Measurements from ENCODE around the gene PLA2G2C.

Gene PLA2G2C

DNA sequence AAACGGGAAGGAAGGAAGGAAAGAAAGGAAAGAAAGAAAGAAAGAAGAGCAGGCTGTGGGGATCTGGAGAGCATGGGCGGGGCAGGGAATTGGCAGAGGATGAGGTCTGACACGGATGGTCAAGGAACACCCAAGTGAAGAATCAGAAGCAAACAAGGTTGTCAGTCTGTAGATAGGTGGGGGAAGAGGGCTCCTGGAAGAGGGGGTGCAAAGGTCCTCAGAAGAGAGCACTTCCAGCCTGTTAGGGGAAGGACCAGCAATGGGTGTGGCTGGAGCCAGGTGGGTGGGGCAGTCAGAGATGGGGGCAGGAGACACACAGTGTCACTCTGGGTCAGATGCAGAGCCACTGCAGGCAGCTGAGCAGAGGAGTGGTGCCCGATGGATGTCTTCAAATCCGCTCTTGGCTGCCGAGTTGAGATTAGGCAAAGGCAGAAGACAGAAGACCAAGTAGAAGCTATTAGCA is 11.0 kb upstream of the PLA2G2C start:
- peak; percentile 84 to 93 for DNase-seq
- no peak for TF ChIP-seq GATA1 (IDR thresholded peaks at IDR 0.05; ENCODE audit: low read depth, low read length)
- TF ChIP-seq POLR2A (IDR thresholded peaks at IDR 0.05; ENCODE audit: low read length): peak; percentile 22

DNA sequence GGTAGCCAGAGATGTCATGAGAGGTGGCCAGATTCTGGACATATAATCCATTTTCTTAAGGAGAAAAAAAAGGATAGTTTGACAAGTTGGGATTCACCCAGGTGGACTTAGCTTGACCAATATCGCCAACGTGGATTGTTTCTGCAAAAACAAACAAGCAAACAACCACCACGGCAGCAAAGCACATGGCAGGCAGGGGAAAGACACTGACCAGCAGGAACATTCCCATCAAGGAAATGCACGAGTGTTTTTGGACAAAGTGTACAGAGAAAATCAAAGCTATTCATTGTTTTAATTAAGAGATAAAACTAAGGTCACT is 9.1 kb upstream of the PLA2G2C start:
- no peak for TF ChIP-seq POLR2A (IDR thresholded peaks at IDR 0.05; ENCODE audit: low read length)
- TF ChIP-seq GATA1 (IDR thresholded peaks at IDR 0.05; ENCODE audit: low read depth, low read length): no peak
- no peak for DNase-seq

DNA sequence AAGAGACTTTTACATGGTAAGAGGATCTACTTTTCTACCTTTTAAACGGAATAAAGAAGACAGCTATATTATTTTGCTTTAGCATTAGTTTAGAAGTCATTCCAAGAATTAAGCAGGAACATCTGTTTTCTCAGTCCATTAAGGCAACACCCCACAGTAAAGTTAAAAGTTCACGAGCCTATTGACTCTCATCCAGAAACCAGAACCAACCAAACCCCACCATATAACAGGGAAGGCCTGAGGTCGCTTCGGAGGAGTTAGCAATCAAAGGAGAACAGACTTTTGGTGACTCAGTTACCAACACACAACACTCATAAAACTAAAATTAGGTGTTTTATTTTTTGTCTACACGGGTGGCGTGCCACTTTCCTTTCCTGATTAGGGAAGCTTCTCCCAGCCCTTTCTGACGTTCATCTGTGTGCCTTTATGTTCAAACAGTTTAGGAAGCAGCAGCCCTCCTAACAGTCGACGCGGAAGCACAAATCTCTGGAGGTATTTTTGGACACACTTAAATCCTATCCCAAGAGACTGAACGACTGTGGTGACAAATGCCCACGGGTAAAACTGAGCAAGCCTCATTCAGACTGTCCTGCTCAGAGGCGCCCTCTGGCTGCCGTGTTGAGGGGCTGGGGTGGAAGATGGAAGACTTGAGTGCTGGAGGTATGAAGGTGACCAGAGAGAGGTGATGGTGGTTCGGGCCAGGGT is 8.6 kb upstream of the PLA2G2C start:
- TF ChIP-seq POLR2A (IDR thresholded peaks at IDR 0.05; ENCODE audit: low read length): no peak
- DNase-seq: peak; percentile 76 to 80

DNA sequence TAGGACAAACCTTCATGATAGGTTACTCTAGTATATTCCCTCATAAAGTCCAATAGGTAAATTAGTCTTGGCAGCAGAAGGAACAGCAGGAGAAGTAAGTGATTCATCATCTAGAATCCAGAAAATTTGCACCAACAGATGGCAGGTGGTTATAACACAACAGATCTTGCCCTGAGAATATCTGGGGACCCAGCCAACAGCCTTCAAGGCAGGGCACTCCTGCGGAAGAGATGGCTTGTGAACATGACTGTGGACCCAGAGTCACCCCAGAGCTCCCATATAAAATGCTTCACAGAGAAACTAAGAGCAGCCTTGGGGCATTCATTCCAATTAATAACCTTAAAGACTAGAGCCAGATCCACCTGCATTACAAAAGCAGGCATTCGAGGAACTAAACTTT is 7.9 kb upstream of the PLA2G2C start:
- no peak for DNase-seq
- no peak for TF ChIP-seq POLR2A (IDR thresholded peaks at IDR 0.05; ENCODE audit: low read length)
- TF ChIP-seq GATA1 (IDR thresholded peaks at IDR 0.05; ENCODE audit: low read depth, low read length): no peak

DNA sequence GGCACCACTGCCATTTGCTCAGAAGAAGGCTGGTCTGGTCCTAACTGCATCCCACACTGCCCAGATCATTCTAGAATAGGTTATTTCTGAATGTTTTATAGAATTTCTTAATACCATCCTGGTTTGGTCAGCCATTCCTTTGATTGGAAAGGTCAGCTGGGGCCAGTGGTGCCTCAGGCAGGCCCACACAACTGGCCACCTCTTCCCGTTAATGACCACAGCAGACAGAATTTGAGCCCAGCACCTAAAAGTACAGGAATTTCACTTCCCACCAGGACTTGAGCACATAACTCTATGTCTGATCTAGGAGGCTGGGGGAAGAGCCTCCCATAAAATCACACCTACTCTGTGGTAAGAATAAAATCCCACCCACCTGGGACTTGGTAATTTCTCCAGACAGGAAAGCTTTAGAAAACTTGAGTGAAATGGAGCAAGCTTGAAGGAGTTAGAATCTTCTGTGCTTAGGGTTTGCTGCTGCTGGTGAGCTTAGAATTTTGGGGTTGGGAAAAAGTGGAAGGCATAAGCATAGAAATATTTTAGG is 6.6 kb upstream of the PLA2G2C start:
- no peak for DNase-seq
- TF ChIP-seq GATA1 (IDR thresholded peaks at IDR 0.05; ENCODE audit: low read depth, low read length) (no peak), POLR2A (IDR thresholded peaks at IDR 0.05; ENCODE audit: low read length) (no peak)

DNA sequence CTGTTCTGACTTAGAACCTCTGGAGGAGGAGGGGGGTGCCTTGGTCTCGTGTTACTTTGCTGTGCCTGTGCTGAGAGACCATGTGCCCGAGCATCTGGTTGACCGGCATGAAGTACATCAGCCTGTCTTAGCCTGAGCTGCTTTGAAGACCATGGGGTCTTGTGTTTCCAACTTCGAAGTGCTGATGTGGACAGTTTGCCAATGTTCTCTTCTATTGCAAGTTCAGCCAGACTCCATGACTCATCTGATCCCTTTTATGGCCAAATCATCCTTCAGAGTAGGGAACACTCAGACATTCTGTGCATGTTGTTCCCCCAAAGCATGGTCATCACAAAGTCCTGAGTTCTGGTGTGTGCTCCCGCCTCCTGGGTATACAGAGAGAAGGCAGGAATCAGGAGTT is 6.0 kb upstream of the PLA2G2C start:
- no peak for TF ChIP-seq GATA1 (IDR thresholded peaks at IDR 0.05; ENCODE audit: low read depth, low read length)
- no peak for TF ChIP-seq POLR2A (IDR thresholded peaks at IDR 0.05; ENCODE audit: low read length)
- DNase-seq: peak in 1 of 2 experiments; percentile 6

DNA sequence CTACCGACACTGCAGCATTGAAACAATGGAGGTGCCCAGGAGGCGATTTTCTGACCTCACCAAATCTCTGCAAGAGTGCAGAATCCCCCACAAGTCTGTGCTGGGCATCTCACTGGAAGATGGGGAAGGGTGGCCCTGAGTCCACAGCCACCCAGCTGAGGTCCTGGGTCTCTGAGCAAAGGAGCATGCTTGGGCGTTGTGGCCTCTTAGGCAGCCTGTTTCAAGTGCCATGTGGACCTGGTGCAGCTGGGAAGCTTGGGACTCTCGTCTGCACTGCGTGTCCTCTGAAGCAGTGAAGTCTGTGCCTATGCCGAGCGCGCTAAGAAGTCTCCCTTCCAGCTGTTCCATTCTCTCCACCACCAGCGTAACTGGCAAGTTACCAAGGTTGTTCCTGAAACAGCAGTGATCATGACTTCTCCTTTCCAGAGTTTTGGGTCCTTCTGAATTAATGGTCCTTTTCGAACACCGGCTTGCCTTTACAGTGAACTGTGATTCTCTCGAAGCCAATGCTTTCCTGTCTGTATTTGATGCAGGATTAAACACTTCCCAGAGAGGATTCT is 5.0 kb upstream of the PLA2G2C start:
- TF ChIP-seq POLR2A (IDR thresholded peaks at IDR 0.05; ENCODE audit: low read length) (no peak), GATA1 (IDR thresholded peaks at IDR 0.05; ENCODE audit: low read depth, low read length) (no peak)
- no peak for DNase-seq

DNA sequence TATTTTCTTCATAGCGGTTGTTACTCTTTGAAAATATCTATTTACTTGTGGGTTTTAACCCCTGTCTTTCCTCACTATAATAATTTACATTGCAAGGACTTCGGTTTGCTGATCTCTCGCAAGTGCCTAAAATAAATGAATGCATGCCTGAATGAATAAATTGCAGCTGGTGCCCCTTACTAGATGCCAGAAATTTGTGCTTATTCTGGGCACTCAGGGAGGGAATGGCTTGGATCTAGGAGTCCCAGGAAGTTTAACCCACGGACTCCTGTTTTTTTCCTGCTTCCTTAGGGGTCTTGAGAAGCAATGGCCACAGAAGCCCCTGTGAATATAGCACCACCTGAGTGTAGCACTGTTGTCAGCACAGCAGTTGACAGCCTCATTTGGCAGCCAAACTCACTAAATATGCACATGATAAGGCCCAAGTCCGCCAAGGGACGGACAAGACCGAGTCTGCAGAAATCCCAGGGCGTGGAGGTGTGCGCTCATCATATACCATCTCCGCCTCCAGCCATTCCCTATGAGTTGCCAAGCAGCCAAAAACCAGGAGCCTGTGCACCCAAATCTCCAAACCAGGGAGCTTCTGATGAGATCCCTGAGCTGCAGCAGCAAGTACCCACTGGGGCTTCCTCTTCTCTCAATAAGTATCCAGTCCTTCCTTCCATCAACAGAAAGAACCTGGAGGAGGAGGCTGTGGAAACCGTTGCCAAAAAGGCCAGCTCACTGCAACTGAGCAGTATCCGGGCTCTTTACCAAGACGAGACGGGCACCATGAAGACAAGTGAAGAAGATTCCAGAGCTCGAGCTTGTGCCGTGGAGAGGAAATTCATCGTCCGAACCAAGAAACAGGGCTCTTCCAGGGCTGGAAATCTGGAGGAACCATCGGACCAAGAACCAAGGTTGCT is 4.2 kb upstream of the PLA2G2C start:
- no peak for TF ChIP-seq POLR2A (IDR thresholded peaks at IDR 0.05; ENCODE audit: low read length)
- no peak for TF ChIP-seq GATA1 (IDR thresholded peaks at IDR 0.05; ENCODE audit: low read depth, low read length)
- DNase-seq: no peak

DNA sequence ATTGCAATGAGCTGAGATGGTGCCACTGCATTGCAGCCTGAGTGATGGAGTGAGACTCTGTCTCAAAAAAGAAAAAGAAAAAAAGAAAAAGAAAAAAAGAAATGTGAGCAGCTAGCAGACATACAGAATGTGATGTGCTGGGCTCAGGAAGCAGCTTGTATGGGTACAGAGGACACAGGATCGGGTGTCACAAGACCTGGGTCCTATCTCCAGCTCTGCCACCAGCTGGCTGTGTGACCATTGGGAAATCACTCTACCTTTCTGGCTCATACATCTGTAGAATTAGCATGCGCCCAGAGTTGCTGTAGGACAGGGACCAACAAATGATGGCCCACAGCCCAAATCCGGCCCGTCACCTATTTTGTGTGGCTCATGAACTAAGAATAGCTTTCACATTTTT is 3.3 kb upstream of the PLA2G2C start:
- TF ChIP-seq POLR2A (IDR thresholded peaks at IDR 0.05; ENCODE audit: low read length) (no peak), GATA1 (IDR thresholded peaks at IDR 0.05; ENCODE audit: low read depth, low read length) (no peak)
- DNase-seq: peak in 1 of 2 experiments; percentile 12

DNA sequence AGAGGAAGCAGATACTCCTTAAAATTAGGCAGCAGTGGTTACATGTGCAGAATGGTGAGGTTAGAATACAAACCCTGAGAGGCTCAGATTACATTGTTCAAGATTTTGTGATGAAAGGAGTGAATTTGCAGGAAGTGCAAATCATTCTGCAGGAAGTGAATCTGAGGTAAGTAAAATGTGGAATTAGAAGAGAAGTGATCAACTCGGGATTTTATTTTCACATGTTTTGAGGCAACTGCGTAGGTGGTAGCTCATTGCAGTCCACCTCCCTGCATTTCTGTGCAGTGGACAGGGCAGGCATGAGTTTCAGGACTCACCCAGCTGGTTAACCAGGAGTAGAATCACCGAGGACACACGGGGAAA is 2.1 kb upstream of the PLA2G2C start:
- TF ChIP-seq POLR2A (IDR thresholded peaks at IDR 0.05; ENCODE audit: low read length) (no peak), GATA1 (IDR thresholded peaks at IDR 0.05; ENCODE audit: low read depth, low read length) (no peak)
- DNase-seq: peak in 1 of 2 experiments; percentile 30

DNA sequence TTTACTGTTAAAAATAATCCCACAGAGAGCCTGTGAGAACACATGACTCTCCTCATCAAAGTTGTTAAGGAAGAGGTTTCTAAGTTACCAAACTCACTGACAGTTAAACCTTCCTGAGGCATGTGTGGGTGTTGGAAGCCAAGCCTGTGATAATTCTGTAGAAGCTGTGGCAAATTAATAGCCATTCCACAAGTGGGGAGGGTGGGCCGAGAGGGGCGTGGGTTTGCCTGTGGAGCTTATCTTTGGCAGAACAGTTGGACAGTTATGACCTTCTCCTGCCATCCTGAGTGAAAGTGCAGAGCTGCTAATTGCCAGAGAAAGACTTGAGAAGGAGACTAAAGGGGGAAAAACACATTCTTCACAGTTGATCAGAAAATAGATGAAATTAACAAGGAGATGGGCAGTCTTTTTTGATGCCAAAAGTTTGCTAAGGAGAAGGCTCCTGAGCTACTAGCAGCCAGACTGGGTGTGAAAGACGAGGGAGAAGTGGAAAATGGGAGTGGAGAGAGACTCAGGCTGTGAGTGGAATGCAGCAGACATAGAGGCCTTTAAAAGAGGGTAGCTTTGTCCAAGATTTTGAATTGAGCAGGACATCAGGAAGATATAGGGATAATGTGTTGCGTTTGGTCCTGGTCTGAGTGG is 1.6 kb upstream of the PLA2G2C start:
- peak; percentile 71 to 87 for DNase-seq
- no peak for TF ChIP-seq GATA1 (IDR thresholded peaks at IDR 0.05; ENCODE audit: low read depth, low read length)
- no peak for TF ChIP-seq POLR2A (IDR thresholded peaks at IDR 0.05; ENCODE audit: low read length)

DNA sequence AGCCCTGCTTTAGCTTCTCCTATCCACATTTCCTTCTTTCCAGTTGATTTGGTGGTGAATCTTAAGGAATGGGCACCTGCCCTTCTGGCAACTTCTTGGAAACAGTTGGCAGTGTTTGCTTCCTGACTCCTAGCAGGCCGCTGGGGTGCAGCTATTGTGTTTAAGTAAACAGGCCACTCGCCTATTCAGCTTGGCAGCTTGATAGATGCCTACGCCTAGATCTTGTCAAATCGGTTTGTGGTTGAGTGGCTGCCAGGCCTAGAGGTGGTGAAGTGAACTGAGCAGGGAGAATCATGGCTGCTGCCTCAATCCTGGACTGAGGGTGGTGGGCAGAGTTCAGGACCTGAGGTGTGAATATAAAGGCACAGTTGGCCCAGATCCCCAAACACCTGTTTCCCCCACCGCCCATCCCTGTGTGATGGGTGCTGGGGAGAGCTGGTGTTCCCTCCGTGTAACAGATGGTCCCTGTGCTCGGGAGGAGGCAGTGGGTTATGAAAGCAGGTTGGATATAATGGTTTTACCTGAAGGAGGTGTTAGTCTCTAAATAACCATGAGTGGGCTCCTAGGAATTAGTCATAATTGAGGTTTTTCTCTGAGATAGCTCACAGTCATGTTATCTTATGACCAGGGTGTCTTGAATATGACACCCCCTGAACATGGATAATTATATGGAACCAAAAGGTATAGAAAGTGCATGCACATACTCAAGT is 940 bp upstream of the PLA2G2C start:
- DNase-seq: peak; percentile 69 to 88
- no peak for TF ChIP-seq GATA1 (IDR thresholded peaks at IDR 0.05; ENCODE audit: low read depth, low read length)
- peak; percentile 51 for TF ChIP-seq POLR2A (IDR thresholded peaks at IDR 0.05; ENCODE audit: low read length)
